ENCODE data around the gene DUSP1. TPM values are rescaled to one million over a fixed set of nuclear protein-coding genes. Genes with fewer than 3 reads are reported as not detected.

DUSP1 gene
- total RNA-seq, 3 donors from 2014 or later: 90.9 to 233 (median 137) TPM

- no peak overlapping the region for H3K4me3 ChIP-seq
- H3K36me3 ChIP-seq (ENCODE audit: low read depth): no peaks in the 10 kb centered on the region
- intact Hi-C loops (cut with DNase I, micrococcal nuclease): no loop called here
- H3K4me1 ChIP-seq (ENCODE audit: low read depth): no peaks in the 10 kb centered on the region
- no peaks in the 10 kb centered on the region for H3K9me3 ChIP-seq
- DNase-seq (no peak), ATAC-seq (no peak)
- TF ChIP-seq CTCF (IDR thresholded peaks at IDR 0.05): no peak
Observed at GRCh38 chr5:172725785-172726184, 45.2 kb downstream of the DUSP1 start.

DNA sequence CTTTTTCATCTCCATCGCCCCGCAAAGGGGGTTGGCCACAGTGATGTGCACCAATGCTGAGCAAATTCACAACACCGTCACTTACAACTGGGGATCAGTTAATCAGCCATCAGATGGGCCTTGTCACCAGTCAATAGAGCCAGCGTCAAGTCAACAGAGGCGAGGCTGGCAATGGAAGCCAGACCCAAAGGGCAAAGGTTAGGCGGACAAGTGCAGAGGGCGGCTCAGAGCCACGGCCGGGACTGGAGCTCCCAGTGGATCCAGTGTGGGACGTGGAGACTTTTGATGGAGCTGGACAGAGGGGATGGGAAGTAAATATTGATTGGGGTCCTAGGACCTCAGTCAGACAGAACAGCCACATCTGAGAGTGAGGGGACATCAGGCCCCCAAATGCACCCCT, 45.7 kb downstream of the DUSP1 start:
- intact Hi-C loops (cut with DNase I, micrococcal nuclease): no loop called here
- Histone ChIP-seq H3K9me3 (no peaks in the 10 kb centered on the region), H3K36me3 (ENCODE audit: low read depth) (no peaks in the 10 kb centered on the region), H3K4me3 (no peak overlapping the region), H3K4me1 (ENCODE audit: low read depth) (no peaks in the 10 kb centered on the region)
- DNase-seq (no peak), ATAC-seq (no peak)
- TF ChIP-seq CTCF (IDR thresholded peaks at IDR 0.05): no peak

DNA sequence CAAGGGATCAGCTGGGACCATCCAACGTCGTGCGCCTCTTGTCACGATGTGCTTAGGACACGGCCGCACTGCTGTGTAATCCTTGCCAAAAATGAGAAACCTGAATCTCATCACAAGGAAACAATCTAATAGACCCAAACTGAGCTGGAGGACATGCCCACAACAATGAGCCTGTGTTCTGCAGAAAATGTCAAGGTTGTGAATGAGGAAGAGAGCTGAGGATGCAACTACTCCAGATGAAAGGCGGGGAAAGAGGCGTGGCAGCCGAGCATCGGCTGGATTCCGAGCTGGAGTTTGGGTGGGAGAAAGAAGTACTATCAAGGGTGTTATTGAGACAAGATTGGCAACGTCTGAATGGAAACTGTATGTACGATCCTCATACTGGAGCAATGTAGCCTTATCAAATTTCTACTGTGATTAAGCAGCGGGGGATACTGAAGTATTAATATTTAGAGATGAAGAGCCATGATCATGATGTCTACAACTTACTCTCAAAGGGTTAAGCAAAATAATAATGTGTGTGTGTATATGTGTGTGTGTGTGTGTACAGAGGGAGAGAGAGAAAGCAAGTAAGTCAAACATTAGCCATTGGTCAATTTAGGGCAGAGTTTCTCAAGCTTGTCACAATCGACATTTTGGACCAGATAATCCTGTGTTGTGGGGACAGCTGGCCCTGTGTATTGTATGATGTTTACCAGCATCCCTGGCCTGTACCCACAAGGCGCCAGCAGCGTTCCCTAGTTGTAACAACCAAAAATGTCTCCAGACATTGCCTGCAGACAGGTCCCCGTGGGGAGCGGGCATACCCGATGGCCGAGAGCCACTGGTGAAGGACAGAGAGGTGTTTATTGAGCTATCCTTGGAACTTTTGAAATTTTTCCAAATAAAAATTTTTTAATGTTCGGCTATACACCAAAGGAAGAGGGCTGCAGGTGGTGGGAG, 46.5 kb downstream of the DUSP1 start:
- ATAC-seq (no peak), DNase-seq (no peak)
- Histone ChIP-seq H3K4me3 (no peak overlapping the region), H3K4me1 (ENCODE audit: low read depth) (no peaks in the 10 kb centered on the region), H3K36me3 (ENCODE audit: low read depth) (no peaks in the 10 kb centered on the region), H3K9me3 (no peaks in the 10 kb centered on the region)
- intact Hi-C loops (cut with DNase I, micrococcal nuclease): no loop called here
- TF ChIP-seq CTCF (IDR thresholded peaks at IDR 0.05): no peak

- ATAC-seq (no peak), DNase-seq (no peak)
- Histone ChIP-seq H3K4me1 (ENCODE audit: low read depth) (no peaks in the 10 kb centered on the region), H3K9me3 (no peaks in the 10 kb centered on the region), H3K36me3 (ENCODE audit: low read depth) (no peaks in the 10 kb centered on the region), H3K4me3 (no peak overlapping the region)
- intact Hi-C loops (cut with DNase I, micrococcal nuclease): no loop called here
- TF ChIP-seq CTCF (IDR thresholded peaks at IDR 0.05): no peak
Observed at GRCh38 chr5:172723508-172723907, 47.5 kb downstream of the DUSP1 start.

- H3K4me1 ChIP-seq (ENCODE audit: low read depth): no peaks in the 10 kb centered on the region
- DNase-seq (no peak), ATAC-seq (no peak)
- no peaks in the 10 kb centered on the region for H3K36me3 ChIP-seq (ENCODE audit: low read depth)
- intact Hi-C loops (cut with DNase I, micrococcal nuclease): no loop called here
- no peaks in the 10 kb centered on the region for H3K9me3 ChIP-seq
- TF ChIP-seq CTCF (IDR thresholded peaks at IDR 0.05): no peak
- no peak overlapping the region for H3K4me3 ChIP-seq
Observed at GRCh38 chr5:172722327-172722815, 48.6 kb downstream of the DUSP1 start.

Measured in mucosa of descending colon (tissue), 3 donors.